H54 (cell line): ENCODE results near the gene UBN1.
A peak's percentile ranks its signal among the peaks of the same experiment; 100 is the strongest.

Experiments used
- DNase-seq: peaks from one replicate; pipeline ENCODE4 v3.0.0; 2011; ENCODE audit warnings: low spot score, mixed read lengths; ENCODE audit not compliant: insufficient read length
- FAIRE-seq: peaks from 3 replicates; lab custom pipeline; 2011; peaks lifted over from hg19 to GRCh38; lab: Jason Lieb, UNC
- POLR2A ChIP-seq: IDR thresholded peaks from 2 replicates; pipeline ENCODE4 v1.6.1; 2011; ENCODE audit warnings: low read depth, mild to moderate bottlenecking, low read length

Gene UBN1

DNA sequence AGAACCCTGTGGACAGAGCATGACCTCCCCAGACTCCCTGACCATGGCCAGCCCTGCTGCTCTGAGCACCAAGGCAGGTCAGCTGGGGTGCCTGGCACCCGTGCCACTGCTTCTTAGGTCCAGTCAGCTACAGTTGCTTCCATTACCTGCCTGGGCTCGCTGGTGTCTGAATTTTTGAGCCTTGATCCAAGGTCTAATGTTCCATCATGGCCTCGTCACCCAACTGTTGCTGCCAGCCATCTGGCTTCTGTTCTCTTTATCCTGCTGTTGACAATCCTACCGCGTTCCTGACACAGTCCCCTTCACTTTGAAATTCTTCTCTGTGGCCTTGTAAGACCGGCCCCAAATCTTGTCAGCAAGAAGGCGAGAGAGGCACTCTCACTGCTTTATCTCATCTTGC is 16.9 kb upstream of the UBN1 start:
- FAIRE-seq (no peak), DNase-seq (no peak)
- TF ChIP-seq POLR2A = no peak

DNA sequence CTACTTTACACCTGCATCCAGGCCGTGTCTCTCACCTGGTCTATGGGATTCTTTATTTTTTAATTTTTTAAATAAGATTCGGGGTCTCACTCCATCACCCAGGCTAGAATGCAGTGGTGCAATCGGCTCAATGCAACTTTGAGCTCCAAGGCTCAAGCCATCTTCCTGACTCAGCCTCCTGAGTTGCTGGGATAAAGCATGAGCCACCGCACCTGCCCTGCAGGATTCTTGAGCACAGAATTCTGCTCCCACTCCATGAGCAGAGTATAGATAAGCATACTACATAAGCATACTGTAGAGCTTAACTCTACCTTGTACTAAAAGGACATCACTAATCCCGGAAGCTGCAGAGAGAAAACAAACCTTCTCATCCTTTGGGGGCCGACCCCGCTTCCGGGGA is 15.7 kb upstream of the UBN1 start:
- no peak for FAIRE-seq
- TF ChIP-seq POLR2A = no peak
- no peak for DNase-seq

DNA sequence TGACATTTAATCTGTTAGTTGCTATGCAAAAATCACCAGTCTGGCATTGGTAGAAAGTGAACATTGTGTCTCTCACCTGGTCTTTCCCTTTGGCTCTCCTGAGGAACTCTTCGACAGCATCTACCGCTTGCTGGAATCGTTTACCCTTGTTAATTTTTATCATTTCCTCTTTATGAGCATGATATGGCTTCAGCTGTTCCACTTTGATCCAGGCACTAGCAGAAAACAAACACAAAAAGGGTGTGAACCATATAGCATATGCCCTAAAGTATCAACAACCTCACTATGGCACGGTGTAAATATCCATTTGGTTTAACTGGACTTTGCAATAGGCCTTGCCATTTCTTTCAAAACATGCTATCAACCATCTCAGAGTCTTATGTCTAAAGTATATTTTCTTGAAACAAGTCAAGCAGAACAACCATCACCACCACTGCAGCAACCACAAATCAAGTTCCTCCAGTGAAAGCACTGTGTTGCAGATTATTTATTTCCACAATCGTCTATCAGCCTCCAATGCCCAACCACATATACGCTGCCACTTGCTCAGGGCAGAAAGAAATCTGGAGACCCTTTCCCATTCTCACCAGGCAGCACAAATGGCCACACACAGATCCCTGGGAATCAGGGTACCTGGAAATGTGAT is 14.5 kb upstream of the UBN1 start:
- DNase-seq (no peak), FAIRE-seq (no peak)
- TF ChIP-seq POLR2A = no peak

DNA sequence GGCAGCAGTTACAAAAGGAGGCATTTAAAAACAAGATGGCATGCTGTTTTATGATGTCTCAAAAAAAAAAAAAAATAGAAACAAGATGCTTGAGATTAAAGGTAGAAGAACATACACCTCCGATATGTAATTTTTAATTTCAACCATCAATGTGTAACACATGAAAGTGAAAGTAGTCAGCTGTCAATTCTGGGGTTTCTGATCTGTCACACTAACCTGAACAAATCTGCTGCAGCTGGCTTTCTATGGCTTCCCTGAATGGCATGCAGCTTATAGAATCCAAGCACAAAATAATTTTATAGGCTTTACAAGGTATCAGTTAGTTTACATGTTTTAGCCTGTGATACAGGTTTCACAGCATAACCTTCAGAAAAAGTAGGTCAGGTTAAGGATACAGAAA is 13.7 kb upstream of the UBN1 start:
- TF ChIP-seq POLR2A = no peak
- FAIRE-seq = no peak
- no peak for DNase-seq

DNA sequence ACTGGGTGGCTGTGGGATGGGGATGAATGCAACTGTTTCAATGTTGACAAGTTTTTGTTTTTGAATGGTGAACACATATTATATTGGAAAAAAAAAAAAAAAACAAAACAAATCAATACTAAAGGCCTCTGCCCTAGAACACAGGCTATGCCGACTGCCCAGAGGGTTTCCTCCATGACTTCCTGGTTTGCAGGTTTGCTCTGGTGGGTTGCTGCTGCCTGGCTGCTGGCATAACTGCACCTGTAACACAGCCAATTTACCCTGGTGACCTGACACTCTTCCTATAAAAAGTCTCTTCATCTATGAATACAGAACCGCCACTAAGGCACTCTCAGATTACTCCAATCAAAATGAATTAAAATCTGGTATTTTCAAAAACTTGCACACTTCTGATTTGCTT is 10.6 kb upstream of the UBN1 start:
- TF ChIP-seq POLR2A = no peak
- DNase-seq = no peak
- no peak for FAIRE-seq

DNA sequence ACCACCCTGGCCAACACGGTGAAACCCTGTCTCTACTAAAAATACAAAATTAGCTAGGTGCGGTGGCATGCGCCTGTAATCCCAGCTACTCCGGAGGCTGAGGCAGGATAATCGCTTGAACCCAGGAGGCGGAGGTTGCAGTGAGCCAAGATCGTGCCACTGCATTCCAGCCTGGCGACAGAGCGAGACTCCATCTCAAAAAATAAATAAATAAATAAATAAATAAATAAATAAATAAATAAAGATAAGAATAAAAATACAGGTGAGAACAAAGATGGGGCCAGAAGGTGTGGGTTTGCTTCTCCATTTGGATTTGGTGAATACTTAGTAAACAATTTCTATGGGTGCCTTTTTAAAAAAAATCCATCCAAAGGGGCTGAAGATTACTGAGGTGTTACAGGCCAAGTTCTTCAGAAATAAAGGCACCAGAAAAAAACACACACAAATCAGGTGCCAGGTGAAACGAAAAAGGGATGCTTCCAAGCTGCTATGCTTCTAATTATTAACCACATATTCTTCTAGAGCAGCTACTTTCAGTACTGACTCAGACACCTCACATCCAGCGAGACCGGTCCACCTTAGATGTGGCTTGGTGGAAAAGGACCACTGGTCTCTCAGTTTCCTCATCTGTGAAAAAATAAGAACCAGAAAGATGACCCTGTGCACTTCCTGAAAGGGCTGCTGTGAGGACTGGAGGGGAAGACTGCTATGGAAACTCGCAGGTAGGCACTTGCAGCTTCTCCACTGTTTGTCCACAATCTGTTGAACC is 9.4 kb upstream of the UBN1 start:
- FAIRE-seq (no peak), DNase-seq (no peak)
- no peak for TF ChIP-seq POLR2A

DNA sequence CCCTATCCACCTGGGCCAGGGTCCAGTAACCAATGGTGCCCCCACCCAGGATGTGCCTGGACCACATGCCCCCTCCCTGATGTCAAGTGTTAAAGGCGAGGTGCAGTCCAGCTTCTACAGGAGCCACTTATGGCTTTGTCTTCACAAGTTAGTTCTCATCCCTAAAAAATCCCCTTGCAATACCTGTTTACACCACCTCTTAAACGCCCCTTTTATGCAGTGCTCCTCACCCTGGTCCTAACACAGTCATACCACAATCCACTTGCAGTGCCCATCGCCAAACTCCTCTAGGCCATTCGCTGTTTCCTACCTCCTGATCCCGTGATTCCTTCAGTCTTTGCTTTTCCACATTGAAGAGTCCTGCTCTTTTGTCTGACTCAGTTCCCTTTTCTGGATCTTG is 7.3 kb upstream of the UBN1 start:
- DNase-seq (no peak), FAIRE-seq (no peak)
- no peak for TF ChIP-seq POLR2A

DNA sequence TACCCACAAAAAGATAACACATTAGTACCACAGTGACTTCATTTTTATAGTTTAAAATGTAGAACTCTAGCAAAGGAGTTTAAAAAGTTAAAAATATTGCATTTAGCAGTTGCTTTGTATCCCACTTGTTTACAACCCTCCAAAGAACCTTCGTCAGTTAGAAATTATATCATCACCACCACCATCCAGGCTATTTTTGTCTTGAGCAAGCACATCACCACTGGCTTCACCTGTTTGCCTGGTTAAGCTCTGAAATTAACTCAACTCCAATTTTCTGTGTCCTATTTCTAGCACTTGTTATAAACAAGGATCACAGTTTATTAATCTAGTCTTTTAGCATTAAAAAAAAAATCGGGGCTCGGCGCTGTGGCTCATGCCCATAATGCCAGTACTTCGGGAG is 6.3 kb upstream of the UBN1 start:
- FAIRE-seq (no peak), DNase-seq (no peak)
- no peak for TF ChIP-seq POLR2A

DNA sequence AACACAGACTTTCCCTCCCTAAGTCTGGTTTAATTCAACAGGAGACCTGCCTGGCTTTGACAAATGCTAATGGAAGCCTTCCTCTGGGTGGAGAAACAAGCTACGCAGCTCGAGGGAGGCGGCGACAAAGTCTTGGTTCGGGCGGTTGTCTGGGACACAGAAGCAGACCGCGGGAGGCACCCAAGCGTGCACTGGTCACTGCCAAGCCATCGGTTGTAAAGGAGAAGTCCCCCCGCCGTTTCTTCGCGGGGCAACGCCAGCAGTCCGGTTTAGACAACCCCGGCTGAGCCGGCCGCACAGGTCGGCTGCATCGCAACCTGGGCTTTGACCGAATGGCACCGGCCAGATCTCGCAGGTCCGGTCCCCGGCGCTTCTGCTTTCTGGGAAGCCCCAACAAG is 779 bp upstream of the UBN1 start:
- peak; percentile 76 for TF ChIP-seq POLR2A
- peak; percentile 34 for DNase-seq
- FAIRE-seq = no peak

DNA sequence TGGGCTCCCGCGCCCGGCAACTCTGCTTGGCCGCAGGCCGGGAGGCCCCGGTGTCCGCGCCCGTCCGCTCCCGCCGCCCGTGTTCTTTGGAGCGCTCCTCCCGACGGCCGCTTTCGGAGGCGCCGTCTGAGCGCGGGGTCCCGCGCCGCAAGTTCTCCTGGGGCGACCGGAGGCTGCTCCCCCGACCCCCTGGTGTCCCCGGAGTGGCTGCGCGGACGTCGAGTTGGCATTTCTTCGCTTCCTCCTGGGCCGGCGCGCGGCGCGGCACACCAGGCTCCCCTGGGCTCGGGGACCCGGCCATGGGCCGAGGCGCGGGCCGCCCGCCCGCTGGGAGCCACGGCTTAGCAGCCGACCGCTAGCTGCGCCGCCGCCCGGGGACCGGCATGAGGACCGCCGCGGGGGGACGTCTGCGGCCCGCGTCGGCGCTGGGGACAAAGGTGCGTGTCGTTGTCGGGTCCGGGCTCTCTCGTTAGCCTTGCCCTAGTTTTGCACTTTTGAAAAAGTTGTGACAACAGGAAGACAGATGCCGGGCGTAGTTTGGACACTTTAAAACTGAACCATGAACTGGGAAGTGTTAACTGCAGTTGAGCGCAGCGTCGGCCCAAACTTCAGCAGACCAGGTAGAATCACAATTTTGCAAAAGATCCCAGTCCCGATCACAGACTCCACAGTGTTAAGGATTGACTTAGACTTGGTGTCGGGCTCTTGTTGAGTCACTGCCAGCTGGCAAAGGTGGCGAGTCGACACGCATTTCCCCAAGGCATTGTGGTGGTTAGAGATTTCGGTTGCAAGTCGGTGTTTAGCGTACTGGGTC is 700 bp downstream of the UBN1 start:
- TF ChIP-seq POLR2A = no peak
- DNase-seq = peak; percentile 28
- FAIRE-seq = peak; percentile 71

DNA sequence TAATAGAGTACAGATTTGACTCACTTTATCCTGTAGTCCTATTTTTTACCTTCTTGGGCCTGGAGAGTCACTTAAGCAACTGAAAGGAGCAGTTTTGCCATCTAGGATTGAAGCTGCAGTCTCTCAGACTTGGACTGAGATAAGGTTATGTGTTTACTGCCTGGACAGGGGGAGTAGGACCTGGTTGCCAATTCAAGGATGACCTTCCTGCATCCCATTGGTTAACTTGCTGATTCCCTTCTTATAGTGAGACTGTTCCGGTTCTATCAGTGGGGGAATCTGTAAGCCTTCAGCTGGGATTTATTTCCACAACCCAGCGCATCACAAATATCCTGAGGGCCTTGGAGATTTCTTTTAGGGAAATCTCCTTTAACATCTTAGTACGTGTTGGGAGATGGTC is 2.9 kb downstream of the UBN1 start:
- TF ChIP-seq POLR2A = no peak
- FAIRE-seq (no peak), DNase-seq (no peak)

DNA sequence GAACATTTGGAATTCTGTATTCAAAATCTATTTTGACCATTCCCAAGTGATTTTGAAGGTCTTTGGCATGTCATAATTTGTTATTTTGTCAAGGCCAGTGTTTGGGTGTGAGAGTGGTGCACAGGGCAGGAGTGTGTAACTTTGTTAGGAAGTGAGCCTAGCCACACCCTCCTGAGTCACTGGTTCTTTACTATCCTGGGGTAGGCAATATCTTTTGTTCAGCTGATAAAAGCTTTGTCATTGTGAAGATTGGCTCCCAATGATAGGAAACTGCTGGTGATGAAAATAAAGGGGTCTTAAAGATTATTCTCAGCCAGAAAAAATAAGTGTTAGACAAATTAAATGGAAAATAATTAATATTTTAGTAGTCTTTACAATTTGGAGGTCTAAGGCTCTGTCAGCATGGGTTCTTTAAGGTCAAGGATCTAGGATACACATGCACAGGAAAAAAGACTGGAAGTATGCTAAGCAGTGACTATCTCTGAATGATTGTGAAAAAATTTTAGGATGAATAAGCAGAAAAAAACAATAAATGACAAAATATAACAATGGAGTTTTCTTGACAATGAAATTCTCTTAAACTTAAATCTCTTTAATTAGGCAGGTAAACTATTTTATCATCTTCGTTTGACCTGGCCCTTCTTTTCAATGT is 5.1 kb downstream of the UBN1 start:
- FAIRE-seq (peak; percentile 27), DNase-seq (peak; percentile 70)
- TF ChIP-seq POLR2A = no peak

DNA sequence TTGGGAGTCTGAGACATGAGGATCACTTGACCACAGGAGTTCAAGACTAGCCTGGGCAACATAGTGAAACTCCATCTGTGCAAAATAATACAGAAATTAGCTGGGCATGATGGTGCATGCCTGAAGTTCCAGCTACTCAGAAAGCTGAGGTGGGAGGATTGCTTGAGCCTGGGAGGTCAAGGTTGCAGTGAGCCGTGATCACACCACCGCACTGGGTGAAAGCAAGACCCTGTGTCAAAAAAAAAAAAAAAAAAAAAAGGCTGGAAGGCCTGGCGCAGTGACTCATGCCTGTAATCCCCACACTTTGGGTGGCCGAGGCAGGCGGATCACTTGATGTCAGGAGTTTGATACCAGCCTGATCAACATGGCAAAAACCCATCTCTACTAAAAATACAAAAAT is 8.1 kb downstream of the UBN1 start:
- no peak for TF ChIP-seq POLR2A
- FAIRE-seq = no peak
- no peak for DNase-seq

DNA sequence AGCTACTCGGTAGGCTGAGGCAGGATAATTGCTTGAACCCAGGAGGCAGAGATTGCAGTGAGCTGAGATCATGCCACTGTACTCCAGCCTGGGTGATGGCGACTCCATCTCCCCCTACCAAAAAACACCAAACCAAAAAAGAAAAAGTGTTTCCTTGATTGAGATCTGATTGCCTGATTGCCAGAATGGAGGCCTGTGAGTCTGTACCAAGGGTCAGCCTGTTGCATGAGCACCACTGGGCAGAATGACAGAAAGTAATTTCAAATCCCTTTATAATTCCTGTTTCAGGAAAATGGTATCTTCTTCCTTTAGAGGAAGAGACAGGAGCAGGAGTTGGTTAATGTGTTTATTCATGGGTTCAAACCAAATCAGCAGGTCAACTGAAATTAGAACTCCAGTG is 8.5 kb downstream of the UBN1 start:
- TF ChIP-seq POLR2A = no peak
- DNase-seq (no peak), FAIRE-seq (no peak)
